IgD-negative memory B cell (primary cell): ENCODE data around the gene USP21. TPM values are rescaled to one million over a fixed set of nuclear protein-coding genes. Genes with fewer than 3 reads are reported as not detected.
"Not testable (repeated sequence)": the region's sequence is repeated elsewhere in the genome, so short reads cannot be mapped to it uniquely, and the experiment has no call there.

Experiments used
- H3K27ac Mint-ChIP-seq, 3 donors: one replicate each; pipeline ENCODE4 v1.8.0; 2020 to 2022; ENCODE audit warnings: mild to moderate bottlenecking in 3 of 3, mixed read lengths in 3 of 3, moderate library complexity in 1 of 3
- H3K27me3 Mint-ChIP-seq: one replicate; pipeline ENCODE4 v1.8.0; 2021; ENCODE audit warnings: mixed read lengths
- H3K36me3 Mint-ChIP-seq: one replicate; pipeline ENCODE4 v1.8.0; 2020; ENCODE audit warnings: mild to moderate bottlenecking, mixed read lengths
- H3K4me1 Mint-ChIP-seq, 3 donors: one replicate each; pipeline ENCODE4 v1.8.0; 2020 to 2022; ENCODE audit warnings: mixed read lengths in 3 of 3, mild to moderate bottlenecking in 1 of 3
- H3K4me3 Mint-ChIP-seq, 4 donors: one replicate each; pipeline ENCODE4 v1.8.0; 2020 to 2022; ENCODE audit warnings: mild to moderate bottlenecking in 4 of 4, mixed read lengths in 4 of 4, moderate library complexity in 3 of 4
- H3K9me3 Mint-ChIP-seq, 3 donors: one replicate each; pipeline ENCODE4 v1.8.0; 2020 to 2021; ENCODE audit warnings: mixed read lengths in 3 of 3, mild to moderate bottlenecking in 1 of 3
- polyA plus RNA-seq: library from polyadenylated mRNA; unstranded; fragments of 300-500 nt; fragmentation: Illumina TruSeq; gene quantifications from one replicate; pipeline ENCODE4 v1.2.3, GENCODE V29; 2021

USP21 gene
- polyA plus RNA-seq = 30.1 TPM

GRCh38 chr1:161159087-161159912 is at the start of gene USP21:
Gene USP21 (plus strand): TSS chr1:161159500. CDS start chr1:161160641, 1,141 bp downstream.
- Mint-ChIP-seq H3K36me3 (peaks cover 3% of the 10 kb centered on the region), H3K27me3 (no peaks in the 10 kb centered on the region), H3K4me3 (peak within 1 kb of the TSS; percentile 89 to 98 (median 95)), H3K9me3 (no peaks in the 10 kb centered on the region), H3K4me1 (peaks cover 29 to 46% (median 37%) of the 10 kb centered on the region in 3 donors), H3K27ac (peak within 1 kb of the TSS; percentile 88 to 96 (median 93))

GRCh38 chr1:161111117-161111516 is 48.2 kb upstream of the USP21 start:
- no peaks in the 10 kb centered on the region for H3K9me3 Mint-ChIP-seq
- H3K4me3 Mint-ChIP-seq = no peak overlapping the region
- H3K27me3 Mint-ChIP-seq = no peaks in the 10 kb centered on the region
- H3K27ac Mint-ChIP-seq = no peak overlapping the region
- peaks cover 3% of the 10 kb centered on the region for H3K36me3 Mint-ChIP-seq
- H3K4me1 Mint-ChIP-seq = peaks cover 35 to 38% (median 35%) of the 10 kb centered on the region in 3 donors

- Mint-ChIP-seq H3K4me3 (no peak overlapping the region), H3K36me3 (peaks cover under 1% of the 10 kb centered on the region), H3K27ac (no peak overlapping the region), H3K4me1 (peaks cover 35 to 38% (median 37%) of the 10 kb centered on the region in 3 donors), H3K9me3 (no peaks in the 10 kb centered on the region), H3K27me3 (no peaks in the 10 kb centered on the region)
Measured at GRCh38 chr1:161111527-161111926, 47.8 kb upstream of the USP21 start.

GRCh38 chr1:161113915-161114314 is 45.4 kb upstream of the USP21 start:
- H3K4me3 Mint-ChIP-seq = peak overlapping the region in 1 of 4 donors; percentile 54
- H3K27me3 Mint-ChIP-seq = no peaks in the 10 kb centered on the region
- H3K9me3 Mint-ChIP-seq = no peaks in the 10 kb centered on the region
- peaks cover 44 to 46% (median 45%) of the 10 kb centered on the region in 3 donors for H3K4me1 Mint-ChIP-seq
- H3K36me3 Mint-ChIP-seq = no peaks in the 10 kb centered on the region
- H3K27ac Mint-ChIP-seq = no peak overlapping the region

- H3K9me3 Mint-ChIP-seq = no peaks in the 10 kb centered on the region
- peak overlapping the region in 1 of 4 donors; percentile 54 for H3K4me3 Mint-ChIP-seq
- H3K27me3 Mint-ChIP-seq = no peaks in the 10 kb centered on the region
- peaks cover 41 to 49% (median 49%) of the 10 kb centered on the region in 3 donors for H3K4me1 Mint-ChIP-seq
- H3K27ac Mint-ChIP-seq = no peak overlapping the region
- H3K36me3 Mint-ChIP-seq = no peaks in the 10 kb centered on the region
Measured at GRCh38 chr1:161114556-161114955, 44.7 kb upstream of the USP21 start.

GRCh38 chr1:161115132-161115711 is 44.1 kb upstream of the USP21 start:
- Mint-ChIP-seq H3K27ac (peak overlapping the region in 2 of 3 donors; percentile 46 to 67), H3K27me3 (no peaks in the 10 kb centered on the region), H3K36me3 (no peaks in the 10 kb centered on the region), H3K9me3 (no peaks in the 10 kb centered on the region), H3K4me3 (peak overlapping the region in 2 of 4 donors; percentile 45 to 83), H3K4me1 (peaks cover 45 to 56% (median 54%) of the 10 kb centered on the region in 3 donors)

- Mint-ChIP-seq H3K4me3 (peak overlapping the region in 3 of 4 donors; percentile 83 to 95 (median 85)), H3K4me1 (peaks cover 45 to 57% (median 55%) of the 10 kb centered on the region in 3 donors), H3K27ac (peak overlapping the region in 2 of 3 donors; percentile 13 to 46)
- H3K36me3 Mint-ChIP-seq, H3K27me3 Mint-ChIP-seq, H3K9me3 Mint-ChIP-seq: not testable (repeated sequence)
Measured at GRCh38 chr1:161115961-161116360, 43.3 kb upstream of the USP21 start.

- Mint-ChIP-seq H3K27me3 (no peaks in the 10 kb centered on the region), H3K36me3 (no peaks in the 10 kb centered on the region), H3K9me3 (no peaks in the 10 kb centered on the region), H3K4me3 (peak within 1 kb of the TSS; percentile 83 to 98 (median 94)), H3K4me1 (peaks cover 38 to 57% (median 56%) of the 10 kb centered on the region in 3 donors), H3K27ac (peak within 1 kb of the TSS; percentile 86 to 96 (median 96))
Measured at GRCh38 chr1:161117759-161118581, 41.3 kb upstream of the USP21 start, which contains the start of the genes NIT1 and PFDN2. Gene NIT1 (plus strand): TSS chr1:161118105. CDS start chr1:161118177, 72 bp downstream. Gene PFDN2 (minus strand): TSS chr1:161118037. CDS start chr1:161118026, 11 bp downstream.

GRCh38 chr1:161119092-161119903 is 40.0 kb upstream of the USP21 start:
- Mint-ChIP-seq H3K4me3 (peak overlapping the region; percentile 76 to 98 (median 89)), H3K4me1 (peaks cover 31 to 46% (median 45%) of the 10 kb centered on the region in 3 donors), H3K9me3 (no peaks in the 10 kb centered on the region)

GRCh38 chr1:161121042-161121650 is 38.2 kb upstream of the USP21 start:
- Mint-ChIP-seq H3K9me3 (no peaks in the 10 kb centered on the region), H3K27me3 (no peaks in the 10 kb centered on the region)

More at GRCh38 chr1:161119092-161119903, 40.0 kb upstream of the USP21 start:
- no peaks in the 10 kb centered on the region for H3K36me3 Mint-ChIP-seq
- H3K27ac Mint-ChIP-seq = peak overlapping the region; percentile 86 to 96 (median 88)
- H3K27me3 Mint-ChIP-seq = no peaks in the 10 kb centered on the region

GRCh38 chr1:161121834-161122233 is 37.5 kb upstream of the USP21 start:
- peak overlapping the region in 2 of 4 donors; percentile 49 to 61 for H3K4me3 Mint-ChIP-seq
- peak overlapping the region; percentile 64 to 75 (median 64) for H3K27ac Mint-ChIP-seq
- H3K9me3 Mint-ChIP-seq = no peaks in the 10 kb centered on the region
- H3K27me3 Mint-ChIP-seq = no peaks in the 10 kb centered on the region
- H3K4me1 Mint-ChIP-seq = peaks cover 21 to 35% (median 35%) of the 10 kb centered on the region in 3 donors
- H3K36me3 Mint-ChIP-seq = peaks cover 4% of the 10 kb centered on the region

More at GRCh38 chr1:161121042-161121650, 38.2 kb upstream of the USP21 start:
- Mint-ChIP-seq H3K4me1 (peaks cover 21 to 36% (median 36%) of the 10 kb centered on the region in 3 donors), H3K27ac (peak overlapping the region; percentile 64 to 75 (median 64)), H3K36me3 (no peaks in the 10 kb centered on the region), H3K4me3 (peak overlapping the region in 3 of 4 donors; percentile 47 to 61 (median 49))

GRCh38 chr1:161122967-161123366 is 36.3 kb upstream of the USP21 start:
- Mint-ChIP-seq H3K9me3 (no peaks in the 10 kb centered on the region), H3K27ac (peak overlapping the region in 2 of 3 donors; percentile 50 to 75), H3K36me3 (peaks cover 4% of the 10 kb centered on the region), H3K4me1 (peaks cover 11 to 40% (median 30%) of the 10 kb centered on the region in 3 donors), H3K4me3 (peak overlapping the region in 2 of 4 donors; percentile 12 to 15), H3K27me3 (no peaks in the 10 kb centered on the region)

GRCh38 chr1:161127649-161128048 is 31.7 kb upstream of the USP21 start:
- Mint-ChIP-seq H3K4me3 (peak overlapping the region in 1 of 4 donors; percentile 42), H3K36me3 (peaks cover 8% of the 10 kb centered on the region), H3K9me3 (no peaks in the 10 kb centered on the region), H3K27me3 (no peaks in the 10 kb centered on the region), H3K27ac (peak overlapping the region in 2 of 3 donors; percentile 54 to 67), H3K4me1 (peaks cover 16 to 35% (median 16%) of the 10 kb centered on the region in 3 donors)
